Islet of Langerhans (tissue), 1 donor: ENCODE measurements around the gene KNDC1.
"Not testable (repeated sequence)": the region's sequence is repeated elsewhere in the genome, so short reads cannot be mapped to it uniquely, and the experiment has no call there.

Source experiments
- FAIRE-seq: peaks from one replicate; lab custom pipeline; 2011; peaks lifted over from hg19 to GRCh38; lab: Jason Lieb, UNC

KNDC1 gene

GRCh38 chr10:133207041-133207600 lies 47.1 kb downstream of the KNDC1 start:
- no peak for FAIRE-seq

DNA sequence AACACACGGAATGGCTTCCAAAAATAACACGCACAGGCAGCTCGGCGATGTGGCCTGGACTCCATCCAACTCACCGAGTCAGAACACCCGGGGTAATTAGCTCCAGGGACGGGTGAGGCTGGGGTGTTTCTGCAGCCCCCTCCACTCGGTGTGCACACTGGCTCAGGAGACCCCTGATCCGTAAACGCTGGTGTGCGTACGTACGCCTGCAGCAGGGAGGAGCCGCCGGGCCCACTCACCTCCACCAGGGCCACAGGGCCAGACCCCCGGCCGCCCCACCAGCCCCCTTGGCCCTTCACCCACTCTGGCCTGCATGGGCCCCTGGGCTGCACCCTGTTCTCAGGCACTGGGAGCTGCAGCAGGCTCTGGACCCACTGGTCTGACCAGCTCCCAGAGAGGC lies 47.6 kb downstream of the KNDC1 start:
- FAIRE-seq, result no peak

DNA sequence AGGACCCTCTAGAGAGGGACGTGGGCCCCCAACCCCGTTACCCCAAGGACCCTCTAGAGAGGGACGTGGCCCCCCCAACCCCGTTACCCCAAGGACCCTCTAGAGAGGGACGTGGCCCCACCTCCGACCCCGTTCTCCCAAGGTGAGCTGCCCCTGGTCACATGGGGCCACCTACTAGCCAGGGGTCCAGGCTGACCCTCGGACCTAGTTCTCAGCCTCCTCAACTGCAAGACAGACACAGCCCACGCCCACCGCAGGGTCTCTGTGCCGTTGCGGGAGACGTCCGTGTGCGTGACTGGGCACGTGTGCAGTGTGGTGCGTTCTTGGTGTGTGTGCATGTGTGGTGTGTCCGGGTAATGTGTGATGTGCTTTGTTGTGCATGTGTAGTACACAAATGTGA lies 48.4 kb downstream of the KNDC1 start:
- no peak for FAIRE-seq

DNA sequence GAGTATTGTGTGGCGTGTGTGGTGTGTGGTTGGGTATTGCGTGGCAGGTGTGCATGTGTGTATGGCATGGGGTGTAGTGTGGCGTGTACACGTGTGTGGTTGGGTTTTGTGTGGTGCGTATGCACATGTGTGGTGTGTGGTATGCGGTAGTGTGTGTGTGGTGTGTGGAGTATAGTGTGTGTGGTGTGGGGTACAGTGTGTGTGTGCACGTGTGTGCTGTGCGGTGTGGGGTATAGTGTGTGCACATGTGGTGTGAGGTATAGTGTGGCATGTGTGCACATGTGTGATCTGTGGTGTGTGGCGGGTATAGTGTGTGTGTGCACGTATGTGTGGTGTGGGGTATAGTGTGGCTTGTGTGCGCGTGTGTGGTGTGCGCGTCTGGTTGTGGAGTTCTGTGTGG lies 49.1 kb downstream of the KNDC1 start:
- FAIRE-seq, result no peak

- FAIRE-seq, result no peak
Observed at GRCh38 chr10:133209641-133210040, 49.6 kb downstream of the KNDC1 start.

DNA sequence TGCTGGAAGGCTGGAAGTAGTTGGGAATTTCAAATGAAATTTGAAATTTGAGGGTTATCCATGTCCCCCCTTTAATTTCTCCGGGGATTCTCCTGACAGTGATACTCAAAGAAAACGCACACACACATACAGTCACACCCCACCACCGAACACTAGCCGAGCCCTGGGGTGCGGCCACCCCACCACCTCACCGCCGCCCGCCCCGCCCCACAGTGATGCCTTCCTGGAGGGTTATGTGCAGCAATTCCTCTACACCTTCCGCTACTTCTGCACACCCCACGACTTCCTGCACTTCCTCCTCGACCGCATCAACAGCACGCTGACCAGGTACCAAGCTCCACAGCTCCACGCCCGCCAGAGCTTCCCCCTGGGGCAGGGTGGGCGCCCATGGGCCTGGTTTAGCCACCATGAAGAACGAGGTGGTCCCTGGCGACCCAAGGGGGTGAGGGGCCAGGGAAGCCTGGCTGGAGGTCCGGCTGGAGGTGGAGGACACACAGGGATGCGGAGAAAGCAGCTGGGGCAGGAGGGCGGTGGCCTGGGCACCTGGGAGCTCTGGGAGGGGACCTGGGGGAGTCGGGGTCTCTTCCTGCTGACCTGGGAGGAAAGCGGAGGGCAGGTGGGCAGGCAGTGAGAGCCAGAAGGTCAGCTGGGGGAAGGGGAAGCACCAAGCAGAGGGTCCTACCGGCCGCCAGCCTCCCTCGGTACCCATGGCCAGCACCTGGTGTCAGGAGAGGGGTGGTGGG lies 50.5 kb downstream of the KNDC1 start:
- FAIRE-seq, result no peak

- no peak for FAIRE-seq
Observed at GRCh38 chr10:133211141-133211830, 51.3 kb downstream of the KNDC1 start.

GRCh38 chr10:133211959-133212852 lies 52.2 kb downstream of the KNDC1 start:
- FAIRE-seq, result no peak

GRCh38 chr10:133212853-133213494 lies 53.0 kb downstream of the KNDC1 start:
- FAIRE-seq, result no peak

DNA sequence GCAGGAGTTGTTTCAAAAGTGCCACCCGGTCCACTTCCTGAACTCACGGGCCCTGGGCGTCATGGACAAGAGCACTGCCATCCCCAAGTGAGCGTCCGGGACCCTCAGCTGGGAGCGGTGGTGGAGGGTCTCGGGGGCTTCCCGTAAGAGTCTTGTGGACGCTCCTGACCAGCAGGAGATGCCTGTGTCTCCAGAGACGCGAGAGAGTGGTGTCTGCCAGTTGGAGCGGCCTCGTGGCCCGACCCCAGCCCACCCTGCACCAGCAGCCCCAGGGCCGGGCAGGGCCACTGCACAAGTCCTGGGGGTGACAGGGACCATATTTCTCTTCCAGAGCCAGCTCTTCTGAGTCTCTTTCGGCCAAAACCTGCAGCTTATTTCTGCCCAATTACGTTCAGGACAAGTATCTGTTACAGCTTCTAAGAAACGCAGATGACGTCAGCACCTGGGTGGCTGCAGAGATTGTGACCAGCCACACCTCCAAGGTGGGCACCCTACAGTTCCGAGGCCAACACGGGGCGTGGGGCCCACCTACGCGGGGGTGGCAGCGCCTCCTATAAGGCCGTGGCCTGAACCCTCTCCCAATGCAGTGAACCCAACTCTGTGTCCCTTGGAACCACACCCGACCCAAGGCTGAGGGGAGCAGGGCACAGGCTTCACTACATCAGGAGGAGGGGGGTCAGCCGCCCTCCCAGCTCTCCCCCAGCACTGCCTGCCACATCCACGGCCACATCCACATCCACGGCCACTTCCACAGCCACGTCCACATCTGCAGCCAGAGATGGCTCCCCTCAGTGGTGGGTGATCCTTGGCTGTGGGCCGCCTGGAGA lies 53.8 kb downstream of the KNDC1 start:
- FAIRE-seq, result no peak

GRCh38 chr10:133214468-133215410 lies 54.7 kb downstream of the KNDC1 start:
- no peak for FAIRE-seq

DNA sequence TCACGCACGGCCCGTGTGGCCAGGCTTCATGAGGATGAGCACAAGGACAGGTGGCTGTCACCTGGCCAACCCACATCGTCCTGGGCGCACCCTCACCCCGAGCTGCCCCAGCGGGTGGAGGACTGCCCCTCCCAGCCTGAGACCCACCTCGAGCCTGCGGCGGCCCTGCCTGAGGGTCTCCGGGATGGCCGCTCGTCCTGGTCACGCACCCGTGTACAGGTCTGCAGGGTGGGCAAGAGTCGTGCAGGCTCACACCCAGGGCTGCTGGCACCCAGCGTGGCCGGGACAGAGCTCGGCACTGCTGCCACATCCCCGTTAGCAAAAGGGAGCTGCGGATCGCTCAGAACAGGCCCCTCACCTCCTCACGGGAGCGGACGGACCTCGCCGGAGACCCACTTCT lies 55.6 kb downstream of the KNDC1 start:
- FAIRE-seq, result no peak

DNA sequence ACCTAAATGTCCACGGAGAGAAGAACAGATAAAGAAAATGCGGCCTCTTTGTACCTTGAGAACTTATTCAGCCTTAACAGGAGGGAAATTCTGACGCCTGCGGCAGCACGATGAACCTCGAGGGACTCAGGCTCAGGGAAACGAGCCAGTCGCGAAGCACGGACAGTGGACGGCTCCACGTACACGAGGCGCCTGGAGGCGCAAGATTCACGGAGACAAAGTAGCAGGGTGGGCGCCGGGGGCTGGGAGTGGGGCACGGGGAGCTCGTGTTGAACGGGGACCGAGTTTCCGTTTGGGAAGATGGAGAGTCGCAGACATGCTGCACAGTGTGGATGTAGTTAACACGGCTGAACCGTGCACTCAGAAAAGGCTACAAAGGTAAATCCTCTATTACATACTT lies 56.8 kb downstream of the KNDC1 start:
- no peak for FAIRE-seq

DNA sequence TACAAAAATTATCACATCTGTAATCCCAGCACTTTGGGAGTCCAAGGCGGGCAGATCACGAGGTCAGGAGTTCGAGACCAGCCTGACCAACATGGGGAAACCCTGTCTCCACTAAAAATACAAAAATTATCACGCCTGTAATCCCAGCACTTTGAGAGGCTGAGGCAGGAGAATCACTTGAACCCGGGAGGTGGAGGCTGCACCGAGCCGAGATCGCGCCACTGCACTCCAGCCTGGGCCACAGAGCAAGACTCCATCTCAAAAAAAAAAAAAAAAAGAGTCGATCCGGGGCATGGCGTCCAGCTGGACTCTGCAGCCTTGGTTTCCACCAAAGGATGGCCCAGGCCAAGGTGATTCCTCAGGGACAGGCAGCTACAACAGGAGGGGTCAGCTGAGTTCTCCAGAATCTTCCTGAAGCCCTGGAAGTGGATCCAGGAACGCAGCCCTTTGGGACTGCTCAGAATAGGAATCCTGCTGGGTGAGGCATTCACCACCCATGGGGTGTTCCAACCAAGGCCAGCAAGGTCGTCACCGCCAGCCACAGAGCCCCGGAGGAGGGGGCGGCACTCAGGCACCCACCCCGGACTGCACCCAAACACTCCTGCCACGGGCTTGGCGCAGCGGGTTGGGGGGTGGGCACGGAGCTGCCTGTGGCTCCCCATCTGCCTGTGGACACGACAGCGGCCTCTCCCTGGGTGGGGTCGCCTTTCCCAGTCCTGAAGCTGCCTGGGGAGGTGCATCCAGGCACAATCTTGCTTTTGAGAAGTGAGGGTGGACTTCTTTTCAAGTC lies 58.0 kb downstream of the KNDC1 start:
- no peak for FAIRE-seq

- no peak for FAIRE-seq
Observed at GRCh38 chr10:133218891-133219290, 58.9 kb downstream of the KNDC1 start.

- FAIRE-seq, result no peak
Observed at GRCh38 chr10:133219782-133220181, 59.8 kb downstream of the KNDC1 start.

- FAIRE-seq, result no peak
Observed at GRCh38 chr10:133221331-133221730, 61.3 kb downstream of the KNDC1 start.

GRCh38 chr10:133221756-133222155 lies 61.7 kb downstream of the KNDC1 start:
- not testable (repeated sequence) for FAIRE-seq

DNA sequence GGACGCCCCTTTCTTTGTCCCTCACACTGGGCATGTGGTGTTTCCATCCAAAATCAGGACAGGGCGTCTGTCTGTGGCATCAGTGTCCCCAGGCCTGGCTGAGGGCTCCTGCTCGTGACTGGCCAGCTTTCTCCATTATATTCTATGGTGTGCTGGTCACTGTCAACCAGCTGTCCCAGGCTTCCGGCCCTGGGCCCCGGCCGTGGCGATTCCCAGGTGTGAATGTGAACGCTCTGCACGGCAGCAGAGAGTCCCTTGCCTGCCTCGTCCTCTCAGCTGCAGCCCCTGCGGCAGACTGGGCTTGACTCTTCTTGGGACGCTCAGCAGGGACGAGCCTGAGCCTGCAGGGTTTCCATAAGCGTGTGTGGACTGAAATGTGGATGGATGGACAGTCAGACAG lies 64.1 kb downstream of the KNDC1 start:
- no peak for FAIRE-seq
